NT2/D1 (cell line): ENCODE results near the gene SMARCB1.

Experiments
- SUZ12 ChIP-seq: IDR thresholded peaks from 2 replicates; pipeline ENCODE4 v1.6.1; 2011; ENCODE audit not compliant: insufficient read length, insufficient read depth; ENCODE audit errors: extremely low read depth
- YY1 ChIP-seq: IDR thresholded peaks from 2 replicates; pipeline ENCODE4 v1.6.1; 2011; ENCODE audit not compliant: insufficient read length, insufficient read depth

- no peak for TF ChIP-seq YY1
- no peak for TF ChIP-seq SUZ12
These were observed 18.1 kb downstream of the SMARCB1 start for GRCh38 chr22:23804781-23805291.
